Germinal center (tissue), 1 donor: ENCODE results near the gene THSD7A.

ENCODE experiments used
- DNase-seq: peaks from one replicate; pipeline ENCODE4 v3.0.0; 2012; ENCODE audit warnings: mixed read lengths, low spot score

Gene THSD7A

GRCh38 chr7:11412036-11412435 lies 420.0 kb downstream of the THSD7A start:
- no peak for DNase-seq

GRCh38 chr7:11410656-11411644 lies 421.0 kb downstream of the THSD7A start:
- DNase-seq: no peak

GRCh38 chr7:11404355-11404754 lies 427.6 kb downstream of the THSD7A start:
- no peak for DNase-seq

- no peak for DNase-seq
These were observed 428.2 kb downstream of the THSD7A start for GRCh38 chr7:11403781-11404180.

- DNase-seq: no peak
These were observed 437.6 kb downstream of the THSD7A start for GRCh38 chr7:11394438-11394837.

- no peak for DNase-seq
These were observed 452.4 kb downstream of the THSD7A start for GRCh38 chr7:11379641-11380040.

- DNase-seq: no peak
These were observed 455.5 kb downstream of the THSD7A start for GRCh38 chr7:11376529-11376928.

GRCh38 chr7:11374629-11375028 lies 457.4 kb downstream of the THSD7A start:
- no peak for DNase-seq

GRCh38 chr7:11373546-11374142 lies 458.4 kb downstream of the THSD7A start:
- no peak for DNase-seq

- no peak for DNase-seq
These were observed 462.3 kb downstream of the THSD7A start for GRCh38 chr7:11369696-11370095.

- no peak for DNase-seq
These were observed 465.9 kb downstream of the THSD7A start for GRCh38 chr7:11366118-11366517.

- no peak for DNase-seq
These were observed 473.4 kb downstream of the THSD7A start for GRCh38 chr7:11358637-11359036.

GRCh38 chr7:11355399-11356005 lies 476.5 kb downstream of the THSD7A start:
- DNase-seq: no peak

GRCh38 chr7:11346302-11346701 lies 485.7 kb downstream of the THSD7A start:
- no peak for DNase-seq

- DNase-seq: no peak
These were observed 486.4 kb downstream of the THSD7A start for GRCh38 chr7:11345621-11346020.

- peak; percentile 8 for DNase-seq
These were observed 488.1 kb downstream of the THSD7A start for GRCh38 chr7:11343818-11344413.

GRCh38 chr7:11343136-11343535 lies 488.9 kb downstream of the THSD7A start:
- no peak for DNase-seq

GRCh38 chr7:11341285-11341944 lies 490.6 kb downstream of the THSD7A start:
- DNase-seq: no peak

- no peak for DNase-seq
These were observed 495.6 kb downstream of the THSD7A start for GRCh38 chr7:11336432-11336831.

GRCh38 chr7:11335947-11336346 lies 496.1 kb downstream of the THSD7A start:
- no peak for DNase-seq

- no peak for DNase-seq
These were observed 499.2 kb downstream of the THSD7A start for GRCh38 chr7:11332865-11333228.
